WERI-Rb-1 (cell line): ENCODE data around the gene GPRC5D.

ENCODE experiments used
- DNase-seq: peaks from one replicate; pipeline ENCODE4 v3.0.0-alpha.2; 2020
- H3K27ac ChIP-seq: fragments of 250-450 bp; sonication (Bioruptor Pico); 2 replicates; pipeline ENCODE4 v1.5.1; 2020; ENCODE audit warnings: mild to moderate bottlenecking, moderate library complexity
- H3K27me3 ChIP-seq: fragments of 250-450 bp; sonication (Bioruptor Pico); 2 replicates; pipeline ENCODE4 v1.5.1; 2021; ENCODE audit warnings: mild to moderate bottlenecking, low read depth, moderate library complexity; ENCODE audit not compliant: insufficient read depth, severe bottlenecking
- H3K36me3 ChIP-seq: fragments of 250-450 bp; sonication (Bioruptor Pico); 2 replicates; pipeline ENCODE4 v1.5.1; 2020; ENCODE audit warnings: mild to moderate bottlenecking, moderate library complexity
- H3K4me3 ChIP-seq: 2 replicates; pipeline ENCODE4 v1.5.1; 2011; ENCODE audit warnings: low read depth, mild to moderate bottlenecking, control low read depth, low read length
- H3K9me3 ChIP-seq: fragments of 250-450 bp; sonication (Bioruptor Pico); 2 replicates; pipeline ENCODE4 v1.5.1; 2021; ENCODE audit warnings: mild to moderate bottlenecking, moderate library complexity; ENCODE audit not compliant: severe bottlenecking
- TF ChIP-seq, protein P1 (sequence below): IDR thresholded peaks from 2 replicates; pipeline ENCODE4 v1.5.1; 2011; ENCODE audit warnings: low read depth, mild to moderate bottlenecking, control low read depth, inconsistent platforms, low read length

Gene GPRC5D

GRCh38 chr12:12993367-12993766 lies 41.4 kb upstream of the GPRC5D start:
- no peak for DNase-seq
- Histone ChIP-seq H3K27me3 (no peaks in the 10 kb centered on the region), H3K4me3 (no peak overlapping the region), H3K9me3 (no peaks in the 10 kb centered on the region), H3K36me3 (no peaks in the 10 kb centered on the region), H3K27ac (no peak overlapping the region)
- TF ChIP-seq, protein P1, sequence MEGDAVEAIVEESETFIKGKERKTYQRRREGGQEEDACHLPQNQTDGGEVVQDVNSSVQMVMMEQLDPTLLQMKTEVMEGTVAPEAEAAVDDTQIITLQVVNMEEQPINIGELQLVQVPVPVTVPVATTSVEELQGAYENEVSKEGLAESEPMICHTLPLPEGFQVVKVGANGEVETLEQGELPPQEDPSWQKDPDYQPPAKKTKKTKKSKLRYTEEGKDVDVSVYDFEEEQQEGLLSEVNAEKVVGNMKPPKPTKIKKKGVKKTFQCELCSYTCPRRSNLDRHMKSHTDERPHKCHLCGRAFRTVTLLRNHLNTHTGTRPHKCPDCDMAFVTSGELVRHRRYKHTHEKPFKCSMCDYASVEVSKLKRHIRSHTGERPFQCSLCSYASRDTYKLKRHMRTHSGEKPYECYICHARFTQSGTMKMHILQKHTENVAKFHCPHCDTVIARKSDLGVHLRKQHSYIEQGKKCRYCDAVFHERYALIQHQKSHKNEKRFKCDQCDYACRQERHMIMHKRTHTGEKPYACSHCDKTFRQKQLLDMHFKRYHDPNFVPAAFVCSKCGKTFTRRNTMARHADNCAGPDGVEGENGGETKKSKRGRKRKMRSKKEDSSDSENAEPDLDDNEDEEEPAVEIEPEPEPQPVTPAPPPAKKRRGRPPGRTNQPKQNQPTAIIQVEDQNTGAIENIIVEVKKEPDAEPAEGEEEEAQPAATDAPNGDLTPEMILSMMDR: no peak

- Histone ChIP-seq H3K36me3 (no peaks in the 10 kb centered on the region), H3K27me3 (no peaks in the 10 kb centered on the region), H3K4me3 (no peak overlapping the region), H3K27ac (no peak overlapping the region), H3K9me3 (no peaks in the 10 kb centered on the region)
- TF ChIP-seq, protein P1: no peak
- DNase-seq: no peak
These were observed 40.6 kb upstream of the GPRC5D start for GRCh38 chr12:12992418-12993130.

DNA sequence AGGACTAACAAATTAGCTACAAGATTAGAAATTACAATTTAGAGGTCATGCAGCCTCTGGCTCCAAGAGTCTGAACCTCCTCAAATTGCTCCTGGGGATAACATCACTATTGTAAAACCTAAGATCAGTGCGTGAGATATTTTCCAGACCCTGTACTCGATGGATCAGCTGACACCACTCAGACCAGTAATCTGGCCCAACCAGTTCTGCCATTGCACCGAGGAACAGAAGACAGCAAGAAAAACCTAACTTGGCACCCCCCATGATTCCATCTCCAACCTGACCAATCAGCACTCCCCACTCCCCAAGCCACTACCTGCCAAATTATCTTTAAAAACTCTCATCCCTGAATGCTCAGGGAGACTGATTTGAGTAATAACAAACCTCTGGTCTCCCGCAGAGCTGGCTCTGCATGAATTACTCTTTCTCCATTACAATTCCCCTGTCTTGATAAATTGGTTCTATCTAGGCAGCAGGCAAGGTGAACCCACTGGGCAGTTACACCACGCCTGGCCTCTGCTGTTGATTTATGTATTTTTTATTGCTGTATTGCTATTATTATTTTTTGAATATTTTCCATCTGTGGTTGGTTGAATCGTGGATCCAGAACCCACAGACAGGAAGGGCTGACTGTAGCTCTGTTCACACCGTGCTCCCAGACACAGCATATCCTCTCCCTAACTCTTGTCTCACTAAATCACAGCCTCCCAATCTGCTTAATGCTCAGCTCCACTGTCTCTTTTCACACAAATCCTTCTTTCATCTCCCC lies 38.9 kb upstream of the GPRC5D start:
- Histone ChIP-seq H3K36me3 (peaks cover 4% of the 10 kb centered on the region), H3K27ac (no peak overlapping the region), H3K9me3 (no peaks in the 10 kb centered on the region), H3K27me3 (no peaks in the 10 kb centered on the region), H3K4me3 (no peak overlapping the region)
- TF ChIP-seq, protein P1: no peak
- peak; percentile 25 for DNase-seq

DNA sequence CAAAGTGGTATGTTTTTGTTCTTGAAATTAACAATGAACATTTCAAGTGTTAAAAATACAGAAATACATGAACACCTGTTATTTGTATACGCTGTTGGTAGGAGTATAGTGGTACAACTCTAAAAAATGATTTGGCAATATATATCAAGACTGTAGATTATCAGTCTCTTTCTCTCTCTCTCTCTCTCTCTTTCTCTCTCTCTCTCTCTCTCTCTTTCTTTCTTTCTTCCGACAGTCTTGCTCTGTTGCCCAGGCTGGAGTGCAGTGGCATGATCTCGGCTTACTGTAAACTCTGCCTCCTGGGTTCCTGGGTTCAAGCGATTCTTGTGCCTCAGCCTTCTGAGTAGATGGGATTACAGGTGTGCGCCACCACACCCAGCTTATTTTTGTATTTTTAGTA lies 35.5 kb upstream of the GPRC5D start:
- H3K36me3 ChIP-seq: peaks cover 12% of the 10 kb centered on the region
- DNase-seq: no peak
- H3K4me3 ChIP-seq: no peak overlapping the region
- no peaks in the 10 kb centered on the region for H3K9me3 ChIP-seq
- no peaks in the 10 kb centered on the region for H3K27me3 ChIP-seq
- H3K27ac ChIP-seq: no peak overlapping the region
- TF ChIP-seq, protein P1: no peak

DNA sequence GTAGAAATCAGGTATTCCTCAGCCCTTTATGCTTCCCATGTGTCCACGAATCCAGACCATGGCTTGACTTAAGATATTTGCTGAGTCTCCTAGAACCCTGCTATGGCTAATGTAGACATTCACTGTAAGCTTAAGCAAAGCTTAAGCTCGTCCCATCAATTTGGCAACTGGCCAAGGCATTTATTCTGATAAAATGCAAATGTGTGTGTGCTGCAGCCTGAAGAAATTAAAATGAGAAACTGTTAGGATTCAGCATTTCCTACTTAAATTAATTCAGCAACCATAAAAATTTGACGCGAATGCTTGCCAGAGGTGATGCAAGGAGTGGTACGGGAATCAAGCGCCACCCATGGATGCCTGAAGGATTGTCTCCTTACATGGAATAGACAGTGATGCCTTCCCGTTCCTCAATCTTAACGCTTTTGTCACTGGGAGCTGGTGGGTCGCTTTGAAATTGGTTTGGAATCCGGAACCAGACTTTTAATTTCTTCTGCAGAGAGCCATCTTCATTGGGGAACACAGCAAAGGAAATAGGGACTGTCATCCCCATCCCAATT lies 34.9 kb upstream of the GPRC5D start:
- no peaks in the 10 kb centered on the region for H3K27me3 ChIP-seq
- DNase-seq: no peak
- no peak overlapping the region for H3K27ac ChIP-seq
- no peaks in the 10 kb centered on the region for H3K9me3 ChIP-seq
- peaks cover 12% of the 10 kb centered on the region for H3K36me3 ChIP-seq
- TF ChIP-seq, protein P1: no peak
- H3K4me3 ChIP-seq: no peak overlapping the region
